ENCODE results near the gene ZNF750.

- TF ChIP-seq CTCF (IDR thresholded peaks at IDR 0.05) (no peak), POLR2A (IDR thresholded peaks at IDR 0.05) (no peak)
These were observed 14.4 kb upstream of the ZNF750 start for GRCh38 chr17:82854226-82854625.
